Regular cardiac myocyte (primary cell): Measurements from ENCODE around the gene MELTF. TPM values are rescaled to one million over a fixed set of nuclear protein-coding genes. Genes with fewer than 3 reads are reported as not detected.

Source experiments
- total RNA-seq: library from RNA; depleted of rRNA; stranded (reverse); fragments of >200 nt; gene quantifications from 2 replicates; pipeline ENCODE4 v1.2.3, GENCODE V29; 2014

MELTF gene
- total RNA-seq = 5.2 and 24.2 TPM in 2 replicates

GRCh38 chr3:197029511-197030167 is at the start of gene MELTF:
MELTF (minus strand) TSS chr3:197029817; CDS start chr3:197029702, 115 bp downstream.

GRCh38 chr3:196968233-196969133 is 61.1 kb downstream of the MELTF start, which contains the start of gene PIGZ:
PIGZ (minus strand) TSS chr3:196968833; CDS start chr3:196952031, 16,802 bp downstream.

Other genes with a start within 250 kb of the MELTF start
- gene SENP5, start 161.9 kb downstream of the MELTF start, total RNA-seq = 54.4 and 56.7 TPM in 2 replicates
- 72.7 and 78.0 TPM in 2 replicates for gene NCBP2, start 87.3 kb downstream of the MELTF start, total RNA-seq
- gene PIGZ, start 61.0 kb downstream of the MELTF start, total RNA-seq = 1.5 and 8.7 TPM in 2 replicates